Dedifferentiated amniotic fluid mesenchymal stem cell (primary cell): ENCODE data around the gene MAPK11.
A peak's percentile ranks its signal among the peaks of the same experiment; 100 is the strongest.

Experiments used
- DNase-seq: peaks from one replicate; pipeline ENCODE4 v3.0.0-alpha.2; 2016; ENCODE audit errors: extremely low spot score

MAPK11 gene

DNA sequence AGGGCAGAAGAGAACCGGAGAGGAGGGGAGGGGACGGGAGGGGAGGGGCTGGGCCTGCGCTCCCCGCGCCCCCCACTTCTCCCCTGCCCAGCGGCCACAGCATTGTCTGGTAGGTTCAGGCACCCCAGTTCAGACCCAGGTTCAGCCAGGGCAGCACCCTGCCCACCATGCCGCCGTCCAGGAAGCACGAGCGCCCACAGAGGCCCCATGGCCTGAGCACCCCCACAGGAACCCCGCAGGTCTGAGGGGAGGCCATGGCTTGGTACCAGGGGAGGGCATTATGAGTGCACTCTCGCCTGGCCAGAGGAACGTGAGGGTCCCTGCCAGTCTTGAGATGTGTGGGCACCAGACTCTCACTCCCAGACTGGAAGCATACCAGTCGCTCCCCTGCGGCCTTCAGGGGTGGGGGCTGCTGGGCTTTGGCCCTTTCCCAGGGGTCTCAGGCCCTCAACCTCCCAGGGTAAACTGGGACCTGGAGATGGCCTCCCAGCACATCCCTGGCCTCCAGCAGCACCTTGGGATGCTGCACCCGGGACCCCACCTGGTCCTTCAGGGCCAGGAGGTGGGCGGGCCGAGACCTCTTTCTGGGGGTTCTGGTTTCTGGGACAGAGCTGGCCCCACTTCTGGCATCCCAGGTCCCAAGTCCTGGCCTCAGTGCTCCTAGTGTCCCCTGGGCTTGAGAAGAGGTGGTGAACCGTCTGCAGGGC is 37.9 kb upstream of the MAPK11 start:
- DNase-seq: no peak

DNA sequence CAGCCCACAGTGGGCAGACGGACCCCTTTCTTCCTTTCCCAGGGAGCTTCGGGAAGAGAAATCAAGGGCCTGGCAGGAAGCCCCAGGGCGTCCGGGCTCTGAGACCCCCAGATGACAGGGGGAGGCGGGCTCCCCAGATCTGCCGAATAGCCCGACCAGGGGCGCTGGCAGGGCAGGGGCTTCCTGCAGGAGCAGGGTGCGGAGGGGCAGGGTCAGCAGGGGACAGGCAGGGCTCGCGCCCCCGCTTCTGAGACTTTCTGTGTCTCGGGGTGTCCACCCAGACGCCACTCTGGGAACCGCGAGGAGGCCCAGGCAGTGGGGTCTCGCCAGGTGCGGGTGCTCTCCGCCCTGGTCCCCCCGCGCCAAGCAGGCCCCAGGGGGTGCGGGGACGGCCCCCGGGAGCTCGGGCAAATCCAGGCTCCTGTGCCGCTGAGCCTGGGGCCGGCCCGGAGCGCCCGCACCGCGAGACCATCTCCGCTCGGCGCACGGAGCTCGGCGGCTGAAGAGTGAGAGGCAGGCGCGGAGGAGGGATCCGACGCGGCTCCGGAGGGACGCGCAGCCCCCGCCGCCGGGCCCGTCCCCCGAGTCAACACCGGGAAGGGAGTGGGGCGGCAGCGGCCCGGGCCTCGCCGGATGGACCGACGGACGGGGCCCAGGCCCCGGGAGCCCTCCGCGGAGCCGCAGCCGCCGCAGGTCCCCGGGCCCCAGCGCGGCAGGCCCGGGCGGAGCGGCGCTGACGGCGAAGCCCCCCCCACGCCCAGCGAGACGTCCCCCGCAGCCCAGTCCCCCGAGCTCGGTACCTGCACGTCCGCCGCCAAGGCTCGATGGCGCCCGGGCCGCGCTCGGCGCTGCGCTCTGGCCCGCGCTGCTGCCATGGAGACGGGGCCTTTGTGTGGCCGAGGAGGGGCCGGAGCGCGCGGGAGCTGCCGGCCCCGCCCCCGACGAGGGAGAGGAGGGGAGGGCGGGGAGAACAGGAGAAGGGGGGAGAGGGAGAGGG is 36.9 kb upstream of the MAPK11 start, which contains the start of gene PLXNB2:
Gene PLXNB2 (minus strand): TSS at position 894 of the 997 bp plus-strand sequence. CDS start 17,062 bp downstream, outside the sequence.
- peak; percentile 54 for DNase-seq

DNA sequence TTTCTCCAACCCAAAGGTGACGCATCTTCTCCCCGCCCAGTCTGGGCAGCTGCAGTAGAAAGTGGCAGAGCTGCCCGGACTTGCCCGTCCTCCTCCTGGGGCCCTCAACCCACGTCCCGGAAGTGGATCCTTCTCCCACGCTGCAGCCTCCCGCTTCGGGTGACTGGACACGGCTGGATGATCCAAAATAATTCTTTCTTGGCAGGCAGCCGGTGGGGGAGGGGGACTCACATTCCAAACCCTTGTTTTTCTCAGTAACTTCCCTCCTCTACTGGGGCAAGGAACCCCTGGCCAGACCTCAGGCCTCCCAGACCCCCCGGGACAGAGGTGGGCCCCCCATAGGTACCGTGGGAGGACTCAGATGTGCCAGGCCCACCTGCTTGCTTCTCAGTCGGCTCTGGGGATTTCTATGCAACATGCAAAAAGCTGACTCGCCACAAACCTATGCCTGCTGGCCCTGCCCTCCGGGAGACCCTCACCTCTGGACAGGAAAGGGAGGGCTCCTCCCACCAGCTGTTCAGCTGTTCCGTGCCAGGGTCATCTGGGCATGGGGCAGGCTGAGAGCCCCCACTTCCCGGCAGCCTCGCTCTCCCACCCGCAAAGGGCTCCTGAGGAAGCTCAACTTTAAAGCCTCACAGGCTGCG is 35.9 kb upstream of the MAPK11 start:
- DNase-seq: peak; percentile 96

DNA sequence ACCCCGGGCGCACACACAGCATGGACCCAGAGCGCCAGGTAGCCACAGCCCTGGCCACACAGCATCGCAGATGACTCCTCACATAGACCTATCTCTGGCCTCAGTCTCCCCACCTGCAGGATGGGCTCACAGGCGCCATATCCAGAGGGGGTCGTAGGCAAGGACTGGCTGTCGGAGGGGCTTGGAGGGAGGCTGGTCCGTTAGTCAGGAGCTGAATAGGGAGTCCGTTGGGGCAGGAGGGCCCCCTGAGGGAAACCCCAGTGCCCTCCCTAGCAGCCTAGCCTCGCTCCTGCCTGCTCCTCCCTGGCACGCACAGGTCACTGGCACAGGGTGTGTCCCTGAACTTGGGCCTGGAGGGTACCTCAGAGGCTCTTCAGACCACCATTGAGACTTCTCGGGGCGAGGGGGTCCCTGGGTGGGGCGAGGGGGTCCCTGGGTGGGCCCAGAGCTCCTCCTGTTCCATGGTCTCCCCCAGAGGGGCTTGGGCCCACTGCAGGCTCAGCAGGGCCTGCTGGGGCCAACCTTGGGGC is 35.3 kb upstream of the MAPK11 start:
- no peak for DNase-seq

DNA sequence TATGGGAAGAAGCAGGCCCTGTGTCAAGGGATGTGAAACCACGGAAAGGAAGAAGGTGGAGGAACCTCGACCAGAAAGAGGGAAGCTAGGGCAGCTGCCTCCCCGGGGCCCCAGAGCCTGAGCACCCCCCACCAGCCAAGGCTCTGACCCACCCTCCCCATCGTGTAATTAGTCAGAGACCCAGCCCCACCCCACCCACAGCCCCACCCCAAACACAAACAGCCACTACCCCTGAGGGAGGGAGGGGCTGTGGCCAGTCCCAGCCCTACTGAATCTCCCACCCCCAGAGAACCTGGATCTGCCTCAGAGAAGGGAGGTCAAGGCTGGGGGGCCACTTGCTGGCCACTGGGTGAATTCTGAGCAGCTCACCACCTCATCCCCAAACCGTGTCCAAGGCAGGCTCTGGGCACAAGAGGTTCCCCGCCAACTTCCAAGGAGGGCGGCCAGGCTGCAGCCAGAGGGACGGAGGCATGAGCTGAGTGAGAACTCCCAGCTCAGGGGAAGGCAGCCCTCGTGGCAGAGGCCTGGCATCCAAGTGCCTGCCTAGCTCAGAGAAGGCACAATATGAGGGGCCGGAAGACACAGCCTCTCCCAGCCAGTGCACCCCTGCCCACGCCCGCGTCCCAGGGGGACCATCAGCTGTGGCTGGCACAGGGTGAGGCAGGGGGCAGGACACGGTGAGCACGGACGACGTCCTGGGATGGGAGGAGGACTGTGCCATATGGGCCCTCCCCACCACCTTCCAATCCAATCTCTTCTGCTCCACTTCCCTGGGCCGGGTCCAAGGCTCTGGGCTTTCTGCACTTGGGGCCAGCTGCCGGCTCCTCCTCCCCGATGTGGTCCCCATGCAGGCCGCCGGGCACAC is 34.6 kb upstream of the MAPK11 start:
- DNase-seq: no peak

DNA sequence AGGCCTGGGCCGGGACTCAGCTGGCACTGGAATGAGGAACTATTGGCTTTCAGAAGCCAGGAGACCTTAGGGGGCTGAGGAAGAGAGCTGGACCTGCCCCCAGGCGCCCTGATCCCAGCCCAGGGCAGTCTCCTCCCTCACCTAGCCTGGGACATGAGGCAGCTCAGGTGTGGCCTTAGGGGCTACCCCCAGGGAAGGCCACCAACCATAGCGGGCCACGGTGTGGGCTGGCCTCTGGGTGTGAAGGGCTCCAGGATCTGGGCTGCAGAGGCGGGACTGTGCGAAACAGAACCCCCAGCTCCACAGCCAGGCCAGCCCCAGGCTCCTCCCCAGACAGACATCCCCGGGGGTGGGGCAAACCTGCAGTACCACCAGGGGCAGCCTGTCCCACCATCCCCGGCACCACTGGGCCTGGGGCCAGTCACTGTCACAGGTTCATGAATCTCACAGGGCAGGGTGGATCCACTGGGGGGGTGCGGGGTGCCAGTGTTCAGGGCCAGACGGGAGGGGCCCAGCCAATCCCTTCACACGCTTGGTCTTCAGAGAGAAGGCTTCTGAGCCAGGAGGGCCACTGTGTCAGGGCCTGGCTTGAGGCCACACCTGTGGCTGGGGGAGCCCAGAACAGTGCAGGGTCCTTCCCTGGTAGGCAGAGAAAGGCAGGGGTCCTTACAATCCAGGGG is 33.8 kb upstream of the MAPK11 start:
- no peak for DNase-seq

DNA sequence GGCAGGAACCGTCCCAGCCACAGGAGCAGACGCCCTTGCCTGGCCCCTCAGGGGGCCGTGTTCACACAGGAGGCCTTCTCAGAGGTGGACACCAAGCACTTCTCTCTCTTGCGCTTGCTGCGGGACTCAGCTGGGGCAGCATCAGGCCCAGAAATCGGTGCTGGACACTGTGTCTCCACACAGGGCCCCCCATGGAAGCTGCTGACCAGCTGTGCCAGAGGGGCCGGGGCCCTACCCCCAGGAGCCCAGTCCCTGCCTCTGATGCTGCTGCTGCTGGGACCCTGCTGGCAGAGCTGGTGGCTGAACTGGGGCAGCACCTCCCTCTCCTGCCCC is 33.3 kb upstream of the MAPK11 start:
- DNase-seq: no peak

DNA sequence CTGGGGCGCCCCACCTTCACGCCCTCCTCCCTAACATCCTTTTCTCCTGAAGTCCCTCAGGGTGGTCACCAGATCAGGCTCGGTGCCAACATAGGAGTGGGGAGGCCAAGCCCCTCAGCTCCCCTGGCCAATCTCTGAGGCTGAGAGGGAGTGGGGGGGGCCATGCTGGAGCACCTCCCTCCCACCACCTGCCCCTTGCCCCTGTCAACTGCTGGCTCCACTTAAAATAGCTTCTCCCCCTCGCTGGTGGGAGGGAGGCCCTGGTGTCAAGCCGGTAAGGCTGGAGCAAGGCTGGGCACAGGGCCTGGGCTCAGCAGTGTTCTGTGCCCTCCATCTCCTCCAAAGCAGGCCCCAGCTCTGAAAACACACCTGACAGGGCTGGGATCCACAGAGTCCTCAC is 32.4 kb upstream of the MAPK11 start:
- DNase-seq: no peak

DNA sequence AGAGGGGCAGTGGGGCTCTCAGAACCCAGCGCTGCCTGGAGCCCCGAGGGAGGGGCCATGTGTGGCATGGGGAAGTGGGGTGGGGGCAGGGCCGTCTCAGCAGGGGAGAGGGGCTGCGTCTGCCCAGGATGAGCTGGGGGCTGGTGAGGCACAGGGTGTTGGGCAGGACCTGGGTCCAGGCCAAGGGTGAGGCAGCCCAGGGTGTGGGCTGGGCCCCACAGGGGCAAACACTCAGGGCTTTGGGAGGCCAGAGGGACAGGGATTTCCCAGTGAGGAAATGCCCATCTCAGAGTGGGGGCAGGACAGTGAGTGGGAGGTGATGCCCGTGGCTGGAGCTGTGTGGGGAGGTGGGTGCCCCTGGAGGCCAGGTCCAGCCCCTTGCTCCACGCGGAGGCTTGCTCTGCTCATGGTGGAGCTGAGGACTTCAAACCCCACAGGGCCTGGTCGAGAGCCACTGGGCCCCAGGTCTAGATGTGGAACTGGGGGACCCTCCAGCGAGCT is 31.9 kb upstream of the MAPK11 start:
- no peak for DNase-seq

DNA sequence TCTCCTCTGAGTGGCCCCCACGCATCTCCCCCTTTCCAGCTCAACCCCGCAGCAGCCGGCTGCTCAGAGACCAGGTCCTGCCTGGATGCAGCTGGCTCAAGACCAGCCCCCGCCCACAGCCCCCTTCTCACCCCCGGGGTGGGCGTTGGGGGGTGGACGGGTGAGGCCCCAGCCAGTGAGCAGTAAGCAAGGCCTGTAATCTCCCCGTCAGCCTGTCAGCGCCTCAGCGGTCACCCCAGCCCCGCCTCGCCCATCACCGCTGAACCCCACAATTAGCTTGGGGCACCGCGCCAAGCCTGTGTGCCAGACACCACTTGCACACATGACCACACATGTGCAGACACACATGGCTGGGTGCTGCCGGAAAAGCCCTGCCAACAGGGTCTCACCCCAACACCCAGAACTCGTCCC is 31.4 kb upstream of the MAPK11 start:
- no peak for DNase-seq

DNA sequence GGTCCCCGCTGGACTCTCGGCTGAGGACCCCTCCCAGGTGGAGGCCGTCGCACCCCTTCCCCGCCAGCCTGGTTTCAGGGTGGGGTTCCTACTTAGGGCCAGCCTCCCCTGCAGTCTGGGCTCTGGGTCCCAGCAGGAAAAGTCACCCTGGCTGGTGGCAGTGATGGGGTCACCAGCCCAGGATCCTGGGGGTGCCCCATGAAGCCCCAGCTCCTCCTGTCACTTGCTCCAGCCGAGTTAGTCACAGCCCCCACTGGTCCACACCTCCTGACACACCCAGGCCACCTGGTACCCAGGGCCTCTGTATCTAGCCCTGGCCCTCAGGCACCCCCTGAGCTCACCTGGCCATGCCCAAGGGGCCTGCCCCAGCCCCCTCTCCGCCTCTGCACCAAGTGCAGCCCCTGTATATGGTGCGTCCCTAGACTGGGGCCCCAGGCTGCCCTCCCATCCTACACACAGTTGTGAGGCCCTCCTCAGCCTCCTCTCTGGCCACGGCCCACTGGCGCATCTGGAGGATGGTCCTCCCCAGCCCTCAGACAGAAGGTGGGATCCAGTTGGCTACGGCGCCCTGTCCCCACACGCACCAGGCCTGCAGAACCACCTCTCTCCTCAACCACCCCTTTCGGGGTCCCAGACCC is 30.6 kb upstream of the MAPK11 start:
- no peak for DNase-seq

DNA sequence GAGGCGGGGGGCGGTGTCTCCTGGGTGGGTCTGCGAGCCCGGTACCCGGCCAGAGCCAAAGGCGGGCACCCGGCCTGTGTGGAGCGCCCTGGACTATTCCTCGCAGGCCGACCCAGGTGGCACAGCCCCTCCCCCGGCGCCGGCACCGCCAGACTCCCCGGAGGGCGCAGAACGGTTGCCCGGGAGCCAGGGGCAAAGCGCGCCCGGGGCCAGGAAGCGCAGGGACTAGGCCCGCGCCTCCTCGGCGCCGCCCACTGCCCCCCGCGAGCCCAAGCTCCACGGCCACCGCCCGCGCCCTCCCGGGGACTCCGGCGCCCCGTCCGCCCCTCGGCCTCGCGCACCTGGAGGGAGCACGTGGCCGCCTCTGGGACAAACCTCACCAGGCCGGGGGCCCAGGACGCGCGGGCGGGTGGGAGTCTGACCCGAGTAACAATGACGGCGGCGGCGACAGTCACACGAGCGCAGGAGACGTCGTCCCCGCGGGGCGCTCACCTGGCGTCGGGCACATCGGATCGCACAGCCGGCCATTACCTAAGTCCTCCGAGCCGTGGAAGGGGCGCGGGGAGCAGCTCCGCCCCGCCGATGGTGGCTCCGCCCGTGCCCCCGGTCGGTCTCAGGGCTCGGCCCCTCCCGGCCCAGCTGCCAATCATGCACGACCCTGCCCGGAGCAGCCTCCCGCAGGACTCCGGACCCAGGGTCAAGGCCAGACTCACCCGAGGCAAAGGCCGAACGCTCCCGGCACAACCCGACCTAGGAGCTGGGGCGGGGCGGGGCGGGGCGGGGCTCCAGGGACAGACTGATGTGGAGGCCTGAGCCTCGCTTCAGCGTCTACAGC is 29.8 kb upstream of the MAPK11 start:
- DNase-seq: no peak

DNA sequence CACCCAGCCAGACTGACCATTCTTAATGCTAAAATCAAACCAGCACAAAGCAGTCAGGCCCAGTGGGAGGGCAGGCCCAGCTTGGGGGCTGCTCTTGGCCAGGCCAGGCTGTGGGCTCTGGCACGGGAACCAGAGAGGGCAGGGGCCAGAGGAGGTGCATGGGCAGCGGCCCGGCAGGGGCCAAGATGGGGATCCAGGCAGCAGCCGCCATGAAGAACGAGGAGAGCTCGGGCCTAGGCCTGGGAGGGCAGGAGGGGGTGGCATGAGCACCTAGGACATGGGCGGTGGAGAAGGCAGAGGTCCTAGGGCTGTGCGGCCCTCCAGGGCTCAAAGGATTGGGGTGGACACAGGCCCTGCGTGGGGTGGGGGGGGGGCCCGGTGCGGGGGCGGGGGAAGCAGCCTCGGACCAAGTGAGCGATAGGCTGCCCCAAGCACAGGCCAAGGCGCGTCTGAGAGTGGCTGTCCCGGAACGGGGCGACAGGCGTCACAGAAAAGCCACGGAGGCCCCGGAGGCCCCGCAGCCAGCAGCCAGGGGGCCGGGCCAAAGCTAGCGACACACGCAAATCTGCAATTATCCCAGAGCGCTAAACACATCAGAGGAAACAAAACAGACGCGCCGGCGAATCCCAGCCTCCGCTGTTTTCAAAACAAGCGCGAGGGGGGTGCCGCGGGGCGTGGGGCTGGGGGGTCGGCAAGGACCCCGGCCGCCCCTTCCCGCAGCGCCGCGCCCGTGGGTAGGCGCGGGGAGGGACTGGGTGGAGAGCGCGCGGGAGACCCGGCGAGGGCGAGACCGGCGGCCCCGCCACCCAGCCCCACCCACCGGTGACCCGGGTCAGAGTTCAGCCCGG is 29.0 kb upstream of the MAPK11 start:
- no peak for DNase-seq

DNA sequence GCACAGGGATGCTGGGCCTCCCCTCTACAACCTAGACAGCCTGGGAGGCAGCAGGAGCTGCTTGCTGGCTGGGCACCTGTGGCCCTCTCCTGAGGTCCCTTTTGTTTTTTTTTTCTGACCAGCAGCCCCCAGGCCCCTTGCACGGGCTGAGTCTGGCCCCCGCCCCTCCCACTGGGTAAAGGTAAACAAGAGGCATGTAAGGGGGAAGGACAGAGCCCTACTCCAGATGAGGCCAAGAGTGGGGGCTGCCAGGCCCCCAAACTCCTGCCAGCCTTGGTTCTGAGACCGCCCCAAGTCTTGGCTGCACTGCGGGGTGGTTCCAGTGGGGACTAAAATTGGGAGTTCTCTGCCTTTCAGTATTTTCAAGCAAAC is 28.1 kb upstream of the MAPK11 start:
- DNase-seq: no peak

DNA sequence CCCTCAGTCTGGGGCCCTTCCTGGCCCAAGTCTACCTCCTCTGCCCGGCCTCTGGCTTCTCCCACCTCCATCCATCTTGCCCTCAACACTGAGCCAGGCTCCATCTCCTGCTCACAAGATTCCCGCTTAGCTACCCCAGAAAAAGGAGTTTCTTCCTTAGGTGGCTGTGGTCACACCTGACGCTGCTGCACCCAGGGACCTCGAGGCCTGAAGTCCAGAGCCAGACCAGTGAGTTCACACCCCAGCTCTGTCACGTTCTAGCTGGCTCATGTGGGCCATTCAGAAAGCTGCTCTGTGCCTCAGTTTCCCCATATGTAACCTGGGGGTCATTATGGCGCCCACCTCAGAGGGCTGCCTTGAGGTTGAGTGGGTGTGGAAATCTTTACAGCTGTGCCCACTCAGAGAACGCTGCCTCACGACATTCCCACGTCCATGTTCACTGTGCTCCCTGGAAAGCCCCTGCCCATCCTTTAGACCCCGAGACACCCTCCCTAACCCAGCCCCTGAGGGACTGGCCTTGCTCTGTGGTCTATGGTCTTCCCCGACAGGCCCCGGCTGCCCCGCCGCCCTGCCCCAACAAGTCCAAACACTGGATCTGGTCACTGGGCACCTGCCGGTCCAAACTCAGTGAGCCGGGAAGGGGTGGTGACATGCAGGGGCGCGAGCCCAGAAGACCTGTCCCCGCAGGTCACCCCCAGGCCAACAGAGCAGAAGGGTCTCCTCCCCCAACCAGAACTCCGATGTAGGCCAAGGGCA is 27.5 kb upstream of the MAPK11 start:
- no peak for DNase-seq

DNA sequence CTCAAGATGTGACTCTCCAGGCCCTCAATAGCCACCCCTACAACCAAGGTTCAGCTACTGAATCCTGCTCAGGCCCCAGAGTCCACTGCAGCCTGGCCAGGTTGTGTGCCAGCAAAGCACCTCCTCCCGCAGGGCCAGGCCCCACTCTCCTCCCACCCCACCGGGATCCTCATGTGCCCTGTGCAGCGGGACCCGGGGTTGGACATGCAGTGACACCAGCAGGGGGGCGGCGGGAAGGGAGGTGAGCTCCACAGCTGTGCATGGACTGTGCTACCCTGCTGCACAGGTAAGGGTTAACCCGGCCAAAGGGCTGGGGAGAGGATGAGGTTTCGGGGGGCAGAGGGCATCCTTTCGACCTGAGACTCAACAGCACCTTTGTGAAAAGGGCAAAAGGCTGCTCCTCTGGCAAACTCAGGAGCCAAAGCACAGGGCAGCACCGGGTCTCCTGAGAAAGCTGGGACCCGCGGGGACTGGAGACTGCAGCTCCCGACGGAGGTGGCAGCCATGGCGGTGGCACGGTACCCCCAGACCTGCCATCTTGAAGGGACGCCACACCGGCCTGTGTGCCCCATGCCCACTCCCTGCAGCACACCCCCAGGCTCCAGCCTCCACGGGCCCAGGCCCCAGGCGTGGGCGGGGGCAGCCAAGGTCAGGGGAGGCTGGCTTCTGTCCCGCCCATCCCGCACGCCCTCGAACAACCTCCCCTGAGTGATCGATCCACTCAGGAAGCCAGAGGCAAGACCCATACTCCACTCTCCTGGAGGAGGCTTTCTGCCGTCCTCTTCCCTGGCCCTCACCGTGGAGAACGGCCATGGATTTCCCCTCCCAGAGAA is 26.7 kb upstream of the MAPK11 start:
- DNase-seq: no peak

DNA sequence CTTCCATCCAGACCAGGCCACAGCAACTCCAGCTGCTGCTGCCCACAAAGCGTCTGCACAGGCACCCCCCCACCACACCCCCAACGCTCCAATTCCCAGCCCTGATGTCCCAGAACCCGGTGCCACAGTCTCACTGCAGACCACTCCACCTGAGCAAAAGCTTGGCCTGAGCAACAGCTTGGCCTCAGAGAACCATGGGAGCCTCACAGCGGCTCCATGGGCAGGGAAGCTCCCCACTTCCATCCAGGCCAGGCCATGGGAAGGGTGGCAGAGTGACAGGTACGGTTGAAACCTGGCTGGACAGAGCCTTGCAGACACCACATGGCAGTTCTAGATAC is 24.1 kb upstream of the MAPK11 start:
- DNase-seq: no peak
